Upper lobe of left lung (tissue), 6 donors: ENCODE results near the gene RPL13A. TPM values are rescaled to one million over a fixed set of nuclear protein-coding genes. Genes with fewer than 3 reads are reported as not detected.

Source experiments
- ATAC-seq, 2 donors: fragments of 200-7000 bp; cut with Tn5 transposase; one replicate each; pipeline ENCODE4 v1.9.1; 2022; ENCODE audit warnings: mild to moderate bottlenecking in 2 of 2, moderate library complexity in 2 of 2; ENCODE audit not compliant: low FRiP score in 2 of 2
- DNase-seq, 2 donors: peaks; one replicate each; pipeline ENCODE4 v3.0.0-alpha.2; 2019 to 2020
- H3K27ac ChIP-seq, 4 donors: fragments of 200-600 bp; sonication (generic); one replicate each; pipeline ENCODE4 v1.5.1; 2016 to 2019
- H3K27me3 ChIP-seq, 4 donors: fragments of 200-600 bp; sonication (generic); one replicate each; pipeline ENCODE4 v1.5.1; 2017 to 2019
- H3K36me3 ChIP-seq, 4 donors: fragments of 200-600 bp; sonication (generic); one replicate each; pipeline ENCODE4 v1.5.1; 2016 to 2019
- H3K4me1 ChIP-seq, 4 donors: fragments of 200-600 bp; sonication (generic); one replicate each; pipeline ENCODE4 v1.5.1; 2018 to 2019
- H3K4me3 ChIP-seq, 4 donors: fragments of 200-600 bp; sonication (generic); one replicate each; pipeline ENCODE4 v1.5.1; 2017 to 2019; ENCODE audit warnings: mild to moderate bottlenecking in 2 of 4, moderate library complexity in 1 of 4
- H3K9me3 ChIP-seq, 4 donors: fragments of 200-600 bp; sonication (generic); one replicate each; pipeline ENCODE4 v1.5.1; 2018 to 2019
- EP300 ChIP-seq, 4 donors: sonication (generic); formaldehyde crosslinking; IDR thresholded peaks; one replicate each; pipeline ENCODE4 v1.5.1; 2017; ENCODE audit warnings: antibody characterized with exemption in 4 of 4, control low read depth in 2 of 4
- POLR2A ChIP-seq, 4 donors: fragments of 450-650 bp; IDR thresholded peaks; one replicate each; pipeline ENCODE4 v1.5.1; 2016 to 2017; ENCODE audit warnings: antibody characterized with exemption in 4 of 4, mild to moderate bottlenecking in 2 of 4
- POLR2AphosphoS5 ChIP-seq, 2 donors: sonication (generic); formaldehyde crosslinking; IDR thresholded peaks; one replicate each; pipeline ENCODE4 v1.5.1; 2017; ENCODE audit warnings: antibody characterized with exemption in 2 of 2
- WGBS, 2 donors: methylation state at CpG; one replicate each; pipeline ENCODE4 v1.1.5; 2017 to 2018; 5-methylcytosine and 5-hydroxymethylcytosine counted together
- total RNA-seq, 6 donors: library from RNA; depleted of rRNA in 4 of 6; stranded (reverse); fragments of >200 nt in 4 of 6; gene quantifications; one replicate each; pipeline versions ENCODE4 v1.1.0 to v1.2.1, GENCODE V29; 2016 to 2021
- TF ChIP-seq, protein P1 (sequence below), 6 experiments: fragments of 450-650 bp in 4 of 6; fragments of 200-600 bp in 2 of 6; sonication (generic) in 2 of 6; IDR thresholded peaks; one replicate each; pipeline ENCODE4 v1.5.1; 2016 to 2019; ENCODE audit warnings: antibody characterized with exemption in 6 of 6
- donor health status: DM: no; HTN: no; CAD: no; lungs with moderate emphysema.
- donor health status: DM: no; HTN: yes; CAD: no; lungs with severe emphysema.

RPL13A gene
- total RNA-seq, 6 donors from 2014 or later, result 974 to 2,595 (median 1,696) TPM

DNA sequence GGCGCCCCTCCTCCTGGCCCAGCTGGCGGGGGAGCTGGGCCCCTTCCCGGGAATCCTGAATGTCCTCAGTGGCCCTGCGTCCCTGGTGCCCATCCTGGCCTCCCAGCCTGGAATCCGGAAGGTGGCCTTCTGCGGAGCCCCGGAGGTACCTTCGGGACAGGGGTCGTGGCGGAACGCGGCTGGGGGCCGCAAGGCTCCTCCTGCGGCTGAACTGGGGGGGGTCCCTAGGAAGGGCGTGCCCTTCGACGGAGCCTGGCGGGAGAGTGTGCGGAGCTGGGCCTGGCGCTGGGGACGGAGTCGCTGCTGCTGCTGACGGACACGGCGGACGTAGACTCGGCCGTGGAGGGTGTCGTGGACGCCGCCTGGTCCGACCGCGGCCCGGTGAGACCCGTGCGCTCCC, 25.8 kb upstream of the RPL13A start:
- TF ChIP-seq POLR2A (IDR thresholded peaks at IDR 0.05) (no peak), POLR2AphosphoS5 (IDR thresholded peaks at IDR 0.05) (no peak), EP300 (IDR thresholded peaks at IDR 0.05) (no peak)
- TF ChIP-seq, protein P1, sequence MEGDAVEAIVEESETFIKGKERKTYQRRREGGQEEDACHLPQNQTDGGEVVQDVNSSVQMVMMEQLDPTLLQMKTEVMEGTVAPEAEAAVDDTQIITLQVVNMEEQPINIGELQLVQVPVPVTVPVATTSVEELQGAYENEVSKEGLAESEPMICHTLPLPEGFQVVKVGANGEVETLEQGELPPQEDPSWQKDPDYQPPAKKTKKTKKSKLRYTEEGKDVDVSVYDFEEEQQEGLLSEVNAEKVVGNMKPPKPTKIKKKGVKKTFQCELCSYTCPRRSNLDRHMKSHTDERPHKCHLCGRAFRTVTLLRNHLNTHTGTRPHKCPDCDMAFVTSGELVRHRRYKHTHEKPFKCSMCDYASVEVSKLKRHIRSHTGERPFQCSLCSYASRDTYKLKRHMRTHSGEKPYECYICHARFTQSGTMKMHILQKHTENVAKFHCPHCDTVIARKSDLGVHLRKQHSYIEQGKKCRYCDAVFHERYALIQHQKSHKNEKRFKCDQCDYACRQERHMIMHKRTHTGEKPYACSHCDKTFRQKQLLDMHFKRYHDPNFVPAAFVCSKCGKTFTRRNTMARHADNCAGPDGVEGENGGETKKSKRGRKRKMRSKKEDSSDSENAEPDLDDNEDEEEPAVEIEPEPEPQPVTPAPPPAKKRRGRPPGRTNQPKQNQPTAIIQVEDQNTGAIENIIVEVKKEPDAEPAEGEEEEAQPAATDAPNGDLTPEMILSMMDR (IDR thresholded peaks at IDR 0.05), result no peak
- WGBS, 2 donors, result 99% methylated on average over 25 to 27 of the region's 37 CpGs
- Histone ChIP-seq H3K4me1 (peaks cover 0 to 9% (median 8%) of the 10 kb centered on the region in 4 donors), H3K27ac (no peak overlapping the region), H3K9me3 (no peaks in the 10 kb centered on the region), H3K4me3 (no peak overlapping the region), H3K36me3 (peaks cover 0 to 60% (median 37%) of the 10 kb centered on the region in 4 donors), H3K27me3 (no peaks in the 10 kb centered on the region)
- DNase-seq, result peak in 1 of 2 donors; percentile 77
- ATAC-seq, result no peak

DNA sequence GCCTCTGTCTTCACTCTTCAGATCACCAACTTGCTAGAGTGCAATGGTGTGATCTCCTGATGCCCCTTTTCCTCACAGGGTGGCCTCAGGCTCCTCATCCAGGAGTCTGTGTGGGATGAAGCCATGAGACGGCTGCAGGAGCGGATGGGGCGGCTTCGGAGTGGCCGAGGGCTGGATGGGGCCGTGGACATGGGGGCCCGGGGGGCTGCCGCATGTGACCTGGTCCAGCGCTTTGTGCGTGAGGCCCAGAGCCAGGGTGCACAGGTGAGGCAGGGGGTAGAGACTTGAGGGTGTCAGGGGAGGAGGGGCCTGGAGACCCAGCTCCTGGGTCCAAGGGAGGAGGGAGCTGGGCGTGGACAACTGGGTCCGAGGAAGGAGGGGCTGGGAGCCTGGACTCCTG, 24.9 kb upstream of the RPL13A start:
- peaks cover 0 to 9% (median 8%) of the 10 kb centered on the region in 4 donors for H3K4me1 ChIP-seq
- peaks cover 0 to 63% (median 40%) of the 10 kb centered on the region in 4 donors for H3K36me3 ChIP-seq
- DNase-seq (peak in 1 of 2 donors; percentile 67), ATAC-seq (no peak)
- TF ChIP-seq POLR2AphosphoS5 (IDR thresholded peaks at IDR 0.05) (no peak), POLR2A (IDR thresholded peaks at IDR 0.05) (no peak), EP300 (IDR thresholded peaks at IDR 0.05) (no peak)
- TF ChIP-seq, protein P1 (IDR thresholded peaks at IDR 0.05), result no peak
- H3K27me3 ChIP-seq, result no peaks in the 10 kb centered on the region
- H3K27ac ChIP-seq, result no peak overlapping the region
- 85 to 94% methylated on average over 9 to 12 of the region's 12 CpGs for WGBS, 2 donors
- no peak overlapping the region for H3K4me3 ChIP-seq
- no peaks in the 10 kb centered on the region for H3K9me3 ChIP-seq

DNA sequence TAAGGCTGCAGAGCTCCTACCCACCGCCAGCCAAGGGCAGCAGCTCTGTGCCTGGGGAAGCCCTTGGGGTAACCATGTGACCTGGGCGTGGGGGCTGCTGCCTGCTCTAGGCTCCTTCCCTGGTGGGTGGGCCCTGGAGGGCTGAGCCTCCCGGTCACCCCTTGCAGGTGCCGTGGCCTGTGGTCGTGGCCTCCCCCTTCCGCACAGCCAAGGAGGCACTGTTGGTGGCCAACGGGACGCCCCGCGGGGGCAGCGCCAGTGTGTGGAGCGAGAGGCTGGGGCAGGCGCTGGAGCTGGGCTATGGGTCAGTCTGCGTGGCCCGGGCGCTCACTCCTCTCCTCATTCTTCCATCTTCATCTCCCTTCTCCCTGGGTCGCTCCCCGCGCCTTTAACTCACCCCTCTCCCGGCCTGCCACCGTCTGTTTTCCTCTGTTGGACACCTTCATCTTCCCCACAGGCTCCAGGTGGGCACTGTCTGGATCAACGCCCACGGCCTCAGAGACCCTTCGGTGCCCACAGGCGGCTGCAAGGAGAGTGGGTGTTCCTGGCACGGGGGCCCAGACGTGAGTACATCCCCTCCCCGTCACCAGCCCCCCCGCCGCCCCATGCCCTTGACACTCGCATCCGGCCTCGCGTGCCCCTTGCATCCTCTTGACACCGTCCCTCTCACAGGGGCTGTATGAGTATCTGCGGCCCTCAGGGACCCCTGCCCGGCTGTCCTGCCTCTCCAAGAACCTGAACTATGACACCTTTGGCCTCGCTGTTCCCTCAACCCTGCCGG, 23.3 kb upstream of the RPL13A start:
- H3K27me3 ChIP-seq, result no peaks in the 10 kb centered on the region
- H3K4me3 ChIP-seq, result no peak overlapping the region
- H3K27ac ChIP-seq, result no peak overlapping the region
- DNase-seq (peak in 1 of 2 donors; percentile 80), ATAC-seq (no peak)
- 94 to 96% methylated on average over 30 to 37 of the region's 39 CpGs for WGBS, 2 donors
- H3K36me3 ChIP-seq, result peaks cover 0 to 60% (median 40%) of the 10 kb centered on the region in 4 donors
- H3K9me3 ChIP-seq, result no peaks in the 10 kb centered on the region
- no peak for TF ChIP-seq EP300 (IDR thresholded peaks at IDR 0.05)
- no peak for TF ChIP-seq POLR2A (IDR thresholded peaks at IDR 0.05)
- no peak for TF ChIP-seq POLR2AphosphoS5 (IDR thresholded peaks at IDR 0.05)
- TF ChIP-seq, protein P1 (IDR thresholded peaks at IDR 0.05), result no peak
- H3K4me1 ChIP-seq, result peaks cover 0 to 11% (median 9%) of the 10 kb centered on the region in 4 donors

GRCh38 chr19:49465371-49465770, 22.0 kb upstream of the RPL13A start:
- Histone ChIP-seq H3K27me3 (no peaks in the 10 kb centered on the region), H3K4me3 (no peak overlapping the region), H3K4me1 (peaks cover 0 to 18% (median 9%) of the 10 kb centered on the region in 4 donors), H3K36me3 (peaks cover 0 to 49% (median 33%) of the 10 kb centered on the region in 4 donors), H3K9me3 (no peaks in the 10 kb centered on the region), H3K27ac (no peak overlapping the region)
- WGBS, 2 donors, result 92% methylated on average over 3 of the region's 3 CpGs; no CpG with 5 or more reads in 1 of the 2 donors
- DNase-seq (no peak), ATAC-seq (no peak)
- TF ChIP-seq POLR2A (IDR thresholded peaks at IDR 0.05) (no peak), EP300 (IDR thresholded peaks at IDR 0.05) (no peak), POLR2AphosphoS5 (IDR thresholded peaks at IDR 0.05) (no peak)
- TF ChIP-seq, protein P1 (IDR thresholded peaks at IDR 0.05), result no peak
